ENCODE measurements around the gene DDX3X.

- TF ChIP-seq CTCF (IDR thresholded peaks at IDR 0.05; ENCODE audit: low read depth, low read length, missing input control) (no peak), MAX (IDR thresholded peaks at IDR 0.05) (no peak)
Measured at GRCh38 chrX:41320393-41320792, 13.6 kb upstream of the DDX3X start.
